IPS-15b (cell line): ENCODE data around the gene HINT2.

ENCODE experiments used
- H3K27me3 ChIP-seq: one replicate; pipeline ENCODE4 v1.6.1; 2013; ENCODE audit warnings: low read length; ENCODE audit not compliant: control insufficient read depth, insufficient read depth
- H3K36me3 ChIP-seq: one replicate; pipeline ENCODE4 v1.6.1; 2013; ENCODE audit warnings: low read length; ENCODE audit not compliant: control insufficient read depth, insufficient read depth
- H3K4me1 ChIP-seq: one replicate; pipeline ENCODE4 v1.6.1; 2013; ENCODE audit warnings: mild to moderate bottlenecking, low read length; ENCODE audit not compliant: control insufficient read depth, insufficient read depth
- H3K4me3 ChIP-seq: one replicate; pipeline ENCODE4 v1.5.1; 2013; ENCODE audit warnings: low read depth, low read length
- H3K9ac ChIP-seq: one replicate; pipeline ENCODE4 v1.6.1; 2013; ENCODE audit warnings: low read depth, mild to moderate bottlenecking, low read length
- H3K9me3 ChIP-seq: one replicate; pipeline ENCODE4 v1.6.1; 2013; ENCODE audit warnings: mild to moderate bottlenecking, low read length; ENCODE audit not compliant: control insufficient read depth, insufficient read depth

The HINT2 gene

GRCh38 chr9:35789541-35789940 lies 25.3 kb downstream of the HINT2 start:
- H3K4me3 ChIP-seq: no peak overlapping the region
- H3K9me3 ChIP-seq: no peaks in the 10 kb centered on the region
- H3K4me1 ChIP-seq: peaks cover 2% of the 10 kb centered on the region
- peaks cover 3% of the 10 kb centered on the region for H3K27me3 ChIP-seq
- no peak overlapping the region for H3K9ac ChIP-seq
- H3K36me3 ChIP-seq: no peaks in the 10 kb centered on the region

- H3K36me3 ChIP-seq: no peaks in the 10 kb centered on the region
- H3K27me3 ChIP-seq: no peaks in the 10 kb centered on the region
- H3K4me3 ChIP-seq: no peak overlapping the region
- no peaks in the 10 kb centered on the region for H3K9me3 ChIP-seq
- H3K4me1 ChIP-seq: no peaks in the 10 kb centered on the region
- H3K9ac ChIP-seq: no peak overlapping the region
These were observed 31.4 kb downstream of the HINT2 start for GRCh38 chr9:35783418-35783817.

DNA sequence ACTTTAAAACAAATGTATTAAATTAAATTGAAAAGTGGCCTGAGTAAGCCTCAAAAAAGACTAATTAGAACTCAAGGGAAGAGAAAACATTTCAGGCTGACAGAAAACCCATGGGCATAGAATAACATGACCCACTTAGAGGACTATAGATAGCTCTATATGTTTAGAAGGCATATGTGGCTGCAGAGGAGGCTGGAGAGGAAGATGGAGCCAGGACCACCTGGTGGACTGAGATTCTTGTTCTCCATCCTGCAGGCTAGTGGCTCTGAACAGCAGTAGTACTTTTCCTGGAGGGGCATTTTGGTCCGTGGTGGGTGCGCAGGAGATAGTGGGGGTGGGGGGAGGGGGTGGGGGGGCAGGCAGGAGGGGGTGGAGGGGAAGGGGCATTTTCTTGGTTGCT lies 33.8 kb downstream of the HINT2 start:
- no peaks in the 10 kb centered on the region for H3K36me3 ChIP-seq

GRCh38 chr9:35778496-35778895 lies 36.3 kb downstream of the HINT2 start:
- Histone ChIP-seq H3K9ac (no peak overlapping the region), H3K27me3 (no peaks in the 10 kb centered on the region), H3K4me3 (no peak overlapping the region), H3K36me3 (no peaks in the 10 kb centered on the region), H3K4me1 (peaks cover 11% of the 10 kb centered on the region), H3K9me3 (no peaks in the 10 kb centered on the region)

More for the DNA sequence above, 33.8 kb downstream of the HINT2 start:
- Histone ChIP-seq H3K27me3 (no peaks in the 10 kb centered on the region), H3K9ac (no peak overlapping the region), H3K4me1 (peaks cover 1% of the 10 kb centered on the region), H3K4me3 (no peak overlapping the region), H3K9me3 (no peaks in the 10 kb centered on the region)

- H3K36me3 ChIP-seq: no peaks in the 10 kb centered on the region
- H3K27me3 ChIP-seq: no peaks in the 10 kb centered on the region
- no peaks in the 10 kb centered on the region for H3K9me3 ChIP-seq
- H3K4me1 ChIP-seq: peaks cover 11% of the 10 kb centered on the region
- H3K9ac ChIP-seq: no peak overlapping the region
- H3K4me3 ChIP-seq: no peak overlapping the region
These were observed 38.8 kb downstream of the HINT2 start for GRCh38 chr9:35776018-35776417.

DNA sequence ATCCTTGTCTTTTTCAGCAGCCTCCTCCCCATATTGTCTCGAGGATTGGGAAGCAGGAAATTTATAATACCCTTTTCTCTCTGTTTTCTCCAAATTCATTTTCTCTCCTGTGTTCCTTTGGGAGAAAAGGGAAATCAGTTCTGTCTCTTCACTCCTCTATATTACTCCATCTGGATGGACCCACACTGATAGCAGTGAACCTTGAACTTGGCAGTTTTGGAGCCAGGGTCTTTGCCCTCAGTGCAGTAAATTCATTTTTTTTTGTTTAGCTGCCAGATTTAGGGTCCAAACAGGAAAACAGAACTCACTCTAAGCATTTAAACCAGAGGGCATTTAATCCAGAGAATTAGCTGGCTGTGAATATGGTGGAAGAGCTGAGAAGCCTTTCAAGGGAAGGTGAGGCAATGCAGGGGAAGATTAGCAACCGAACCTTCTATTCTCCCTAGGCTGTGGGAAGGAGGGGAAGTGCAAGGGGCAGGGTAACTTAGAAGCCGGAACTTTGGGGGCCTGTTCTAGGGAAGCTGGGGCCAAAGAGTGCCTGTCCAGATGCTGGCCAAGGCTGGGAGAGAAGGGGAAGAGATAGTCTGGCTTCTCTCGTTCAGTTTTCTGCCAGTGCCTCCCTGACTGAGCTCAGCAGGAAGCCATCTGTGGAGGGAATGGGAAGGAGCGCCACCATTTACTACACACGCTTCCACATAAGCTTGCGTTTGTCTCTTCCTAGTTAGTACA lies 39.8 kb downstream of the HINT2 start:
- H3K4me1 ChIP-seq: peaks cover 11% of the 10 kb centered on the region
- H3K36me3 ChIP-seq: no peaks in the 10 kb centered on the region
- no peak overlapping the region for H3K4me3 ChIP-seq
- H3K27me3 ChIP-seq: no peaks in the 10 kb centered on the region
- H3K9ac ChIP-seq: no peak overlapping the region
- no peaks in the 10 kb centered on the region for H3K9me3 ChIP-seq

DNA sequence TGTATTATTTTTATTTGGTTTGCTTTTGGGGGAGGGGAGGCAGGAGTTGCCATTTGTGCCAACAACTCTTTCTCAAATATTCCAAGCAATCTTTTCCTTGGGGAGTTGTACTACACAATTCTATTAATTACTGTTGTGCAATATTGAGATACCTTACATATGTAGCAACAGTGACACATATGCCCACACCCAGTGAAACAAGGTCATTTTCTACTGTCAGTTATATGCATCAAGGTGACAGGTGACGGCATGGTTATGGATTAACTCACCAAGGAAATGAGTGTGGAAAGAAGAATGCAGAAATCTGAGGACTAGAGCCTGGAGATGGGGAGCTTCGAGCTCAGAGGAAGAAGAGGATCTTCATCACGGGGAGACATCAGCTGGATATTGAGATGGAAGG lies 42.9 kb downstream of the HINT2 start:
- Histone ChIP-seq H3K36me3 (no peaks in the 10 kb centered on the region), H3K9me3 (no peaks in the 10 kb centered on the region), H3K4me1 (peaks cover 11% of the 10 kb centered on the region), H3K27me3 (no peaks in the 10 kb centered on the region), H3K9ac (no peak overlapping the region), H3K4me3 (no peak overlapping the region)

DNA sequence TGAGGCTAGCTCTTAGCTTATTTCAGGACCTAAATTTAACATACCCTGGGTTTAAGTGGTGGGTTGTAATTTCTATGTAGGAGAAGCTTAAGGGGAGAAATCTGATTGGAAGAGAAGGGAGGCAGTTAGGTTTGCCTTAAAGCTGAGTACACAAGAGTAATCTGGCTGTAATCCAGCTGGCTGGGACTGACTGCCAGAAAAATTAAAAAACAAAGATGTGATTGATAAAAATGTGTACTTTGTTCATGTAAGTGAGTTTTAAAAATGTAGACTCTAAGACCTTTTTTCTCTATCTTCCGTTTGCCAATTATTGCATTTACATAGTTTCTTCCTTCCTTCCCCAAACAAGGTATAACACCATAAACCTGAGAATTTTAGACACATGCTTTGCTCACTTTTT lies 43.3 kb downstream of the HINT2 start:
- no peaks in the 10 kb centered on the region for H3K9me3 ChIP-seq
- no peak overlapping the region for H3K9ac ChIP-seq
- H3K4me3 ChIP-seq: no peak overlapping the region
- no peaks in the 10 kb centered on the region for H3K27me3 ChIP-seq
- H3K4me1 ChIP-seq: peaks cover 11% of the 10 kb centered on the region
- no peaks in the 10 kb centered on the region for H3K36me3 ChIP-seq

GRCh38 chr9:35771075-35771433 lies 43.8 kb downstream of the HINT2 start:
- no peak overlapping the region for H3K9ac ChIP-seq
- H3K27me3 ChIP-seq: no peaks in the 10 kb centered on the region
- H3K4me1 ChIP-seq: peaks cover 10% of the 10 kb centered on the region
- no peaks in the 10 kb centered on the region for H3K9me3 ChIP-seq
- H3K4me3 ChIP-seq: no peak overlapping the region
- no peaks in the 10 kb centered on the region for H3K36me3 ChIP-seq

DNA sequence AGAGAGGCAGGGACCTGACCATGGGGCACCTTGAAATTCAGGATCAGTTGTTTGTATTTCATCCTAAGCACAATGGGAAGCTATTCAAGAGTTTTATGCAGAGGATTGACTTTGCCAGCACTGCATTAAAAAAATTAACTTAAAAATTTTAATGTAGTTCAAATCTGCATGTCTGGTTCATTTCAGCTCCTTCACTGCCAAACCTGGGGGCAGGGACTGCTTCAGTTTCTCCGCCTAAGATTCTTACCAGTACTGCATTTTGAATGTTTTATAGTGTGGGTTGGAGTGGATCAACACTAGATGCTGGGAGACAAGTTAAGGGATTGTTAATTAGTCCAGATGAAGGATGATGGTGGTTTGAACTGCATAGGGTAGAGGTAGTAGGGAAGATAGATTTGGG lies 45.1 kb downstream of the HINT2 start:
- Histone ChIP-seq H3K27me3 (no peaks in the 10 kb centered on the region), H3K36me3 (no peaks in the 10 kb centered on the region), H3K4me1 (no peaks in the 10 kb centered on the region), H3K9me3 (no peaks in the 10 kb centered on the region), H3K4me3 (no peak overlapping the region), H3K9ac (no peak overlapping the region)

DNA sequence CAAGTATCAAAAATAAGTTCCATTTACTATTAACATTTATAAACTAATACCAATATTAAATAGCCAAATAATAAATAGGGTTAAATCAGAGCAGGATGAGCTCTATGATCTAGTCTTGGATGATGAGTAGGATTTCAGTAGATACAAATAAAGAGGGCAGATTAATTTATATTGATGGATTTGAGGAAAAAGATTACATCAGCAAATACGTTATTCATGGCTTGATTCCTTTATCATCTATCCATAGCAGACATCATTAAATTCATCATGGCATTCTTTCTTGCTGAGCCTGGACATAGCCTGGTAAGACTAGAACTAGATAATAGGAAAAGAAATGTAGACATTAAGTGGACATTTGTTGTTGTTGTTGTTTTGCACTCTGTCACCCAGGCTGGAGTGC lies 47.4 kb downstream of the HINT2 start:
- H3K9me3 ChIP-seq: no peaks in the 10 kb centered on the region
- no peaks in the 10 kb centered on the region for H3K36me3 ChIP-seq
- H3K27me3 ChIP-seq: no peaks in the 10 kb centered on the region
- H3K4me1 ChIP-seq: no peaks in the 10 kb centered on the region
- no peak overlapping the region for H3K9ac ChIP-seq
- no peak overlapping the region for H3K4me3 ChIP-seq

GRCh38 chr9:35766997-35767396 lies 47.8 kb downstream of the HINT2 start:
- no peaks in the 10 kb centered on the region for H3K36me3 ChIP-seq
- H3K4me1 ChIP-seq: no peaks in the 10 kb centered on the region
- H3K4me3 ChIP-seq: no peak overlapping the region
- H3K9ac ChIP-seq: no peak overlapping the region
- H3K27me3 ChIP-seq: no peaks in the 10 kb centered on the region
- H3K9me3 ChIP-seq: no peaks in the 10 kb centered on the region
